ENCODE results near the gene KLHDC1. TPM values are rescaled to one million over a fixed set of nuclear protein-coding genes. Genes with fewer than 3 reads are reported as not detected.

Gene KLHDC1
- polyA plus RNA-seq, 1 of the 3 experiments (the other 2 are of a cell fraction), result 0.31 TPM

GRCh38 chr14:49653508-49653907 is 39.4 kb upstream of the KLHDC1 start:
- no peak overlapping the region for H3K4me3 ChIP-seq (ENCODE audit: low read depth in 2 of 2, low read length in 1 of 2)
- ChIA-PET POLR2A (no interaction called here), CTCF (no interaction called here)
- H3K9me2 ChIP-seq, result no peaks in the 10 kb centered on the region
- H3K4me1 ChIP-seq (ENCODE audit: control insufficient read depth in 1 of 2, insufficient read depth in 2 of 2, low read depth in 1 of 2, low read length in 1 of 2), result no peaks in the 10 kb centered on the region
- no peak overlapping the region for H3K27ac ChIP-seq (ENCODE audit: low read depth in 2 of 2, low read length in 1 of 2)
- no peak overlapping the region for H2AFZ ChIP-seq (ENCODE audit: low read depth)
- H3F3A ChIP-seq (replicated peaks; ENCODE audit: insufficient read depth), result peaks cover 4% of the 10 kb centered on the region
- no peak for TF ChIP-seq FOSL2 (IDR thresholded peaks at IDR 0.05; ENCODE audit: borderline replicate concordance, low read depth)
- TF ChIP-seq TEAD4 (IDR thresholded peaks at IDR 0.05; ENCODE audit: borderline replicate concordance, insufficient read depth), result no peak
- no peak for TF ChIP-seq FOXM1 (IDR thresholded peaks at IDR 0.05; ENCODE audit: low read depth)
- no peak for TF ChIP-seq USF2 (IDR thresholded peaks at IDR 0.05; ENCODE audit: borderline replicate concordance, low read depth, low read length)
- TF ChIP-seq, protein P1, sequence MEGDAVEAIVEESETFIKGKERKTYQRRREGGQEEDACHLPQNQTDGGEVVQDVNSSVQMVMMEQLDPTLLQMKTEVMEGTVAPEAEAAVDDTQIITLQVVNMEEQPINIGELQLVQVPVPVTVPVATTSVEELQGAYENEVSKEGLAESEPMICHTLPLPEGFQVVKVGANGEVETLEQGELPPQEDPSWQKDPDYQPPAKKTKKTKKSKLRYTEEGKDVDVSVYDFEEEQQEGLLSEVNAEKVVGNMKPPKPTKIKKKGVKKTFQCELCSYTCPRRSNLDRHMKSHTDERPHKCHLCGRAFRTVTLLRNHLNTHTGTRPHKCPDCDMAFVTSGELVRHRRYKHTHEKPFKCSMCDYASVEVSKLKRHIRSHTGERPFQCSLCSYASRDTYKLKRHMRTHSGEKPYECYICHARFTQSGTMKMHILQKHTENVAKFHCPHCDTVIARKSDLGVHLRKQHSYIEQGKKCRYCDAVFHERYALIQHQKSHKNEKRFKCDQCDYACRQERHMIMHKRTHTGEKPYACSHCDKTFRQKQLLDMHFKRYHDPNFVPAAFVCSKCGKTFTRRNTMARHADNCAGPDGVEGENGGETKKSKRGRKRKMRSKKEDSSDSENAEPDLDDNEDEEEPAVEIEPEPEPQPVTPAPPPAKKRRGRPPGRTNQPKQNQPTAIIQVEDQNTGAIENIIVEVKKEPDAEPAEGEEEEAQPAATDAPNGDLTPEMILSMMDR (IDR thresholded peaks at IDR 0.05), result no peak
- TF ChIP-seq, protein P2, sequence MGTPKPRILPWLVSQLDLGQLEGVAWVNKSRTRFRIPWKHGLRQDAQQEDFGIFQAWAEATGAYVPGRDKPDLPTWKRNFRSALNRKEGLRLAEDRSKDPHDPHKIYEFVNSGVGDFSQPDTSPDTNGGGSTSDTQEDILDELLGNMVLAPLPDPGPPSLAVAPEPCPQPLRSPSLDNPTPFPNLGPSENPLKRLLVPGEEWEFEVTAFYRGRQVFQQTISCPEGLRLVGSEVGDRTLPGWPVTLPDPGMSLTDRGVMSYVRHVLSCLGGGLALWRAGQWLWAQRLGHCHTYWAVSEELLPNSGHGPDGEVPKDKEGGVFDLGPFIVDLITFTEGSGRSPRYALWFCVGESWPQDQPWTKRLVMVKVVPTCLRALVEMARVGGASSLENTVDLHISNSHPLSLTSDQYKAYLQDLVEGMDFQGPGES (IDR thresholded peaks at IDR 0.05; ENCODE audit: low read depth, low read length), result no peak
- no peak for TF ChIP-seq TAF1 (IDR thresholded peaks at IDR 0.05; ENCODE audit: borderline replicate concordance, low read depth, low read length)
- TF ChIP-seq CHD2 (IDR thresholded peaks at IDR 0.05; ENCODE audit: low read length, partially characterized antibody), result no peak
- TF ChIP-seq GABPA (IDR thresholded peaks at IDR 0.05; ENCODE audit: low read depth), result no peak
- no peak for TF ChIP-seq PBX3 (IDR thresholded peaks at IDR 0.05)
- TF ChIP-seq RFX5 (IDR thresholded peaks at IDR 0.05; ENCODE audit: low read length), result no peak
- TF ChIP-seq RCOR1 (IDR thresholded peaks at IDR 0.05; ENCODE audit: low read length), result no peak
- TF ChIP-seq YY1 (IDR thresholded peaks at IDR 0.05; ENCODE audit: low read depth), result no peak
- no peak for TF ChIP-seq RXRA (IDR thresholded peaks at IDR 0.05; ENCODE audit: borderline replicate concordance, low read depth)
- TF ChIP-seq, protein P3, sequence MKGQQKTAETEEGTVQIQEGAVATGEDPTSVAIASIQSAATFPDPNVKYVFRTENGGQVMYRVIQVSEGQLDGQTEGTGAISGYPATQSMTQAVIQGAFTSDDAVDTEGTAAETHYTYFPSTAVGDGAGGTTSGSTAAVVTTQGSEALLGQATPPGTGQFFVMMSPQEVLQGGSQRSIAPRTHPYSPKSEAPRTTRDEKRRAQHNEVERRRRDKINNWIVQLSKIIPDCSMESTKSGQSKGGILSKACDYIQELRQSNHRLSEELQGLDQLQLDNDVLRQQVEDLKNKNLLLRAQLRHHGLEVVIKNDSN (IDR thresholded peaks at IDR 0.05; ENCODE audit: borderline replicate concordance, low read depth), result no peak
- TF ChIP-seq SIN3A (IDR thresholded peaks at IDR 0.05; ENCODE audit: borderline replicate concordance, low read depth, low read length), result no peak
- TF ChIP-seq EP300 (IDR thresholded peaks at IDR 0.05; ENCODE audit: borderline replicate concordance in 1 of 2, low read depth in 1 of 2, low read length in 1 of 2), result no peak
- TF ChIP-seq FOXJ3 (CRISPR knock-in tag; IDR thresholded peaks at IDR 0.05), result no peak
- TF ChIP-seq MXI1 (IDR thresholded peaks at IDR 0.05; ENCODE audit: low read depth, low read length), result no peak
- TF ChIP-seq EZH2phosphoT487 (IDR thresholded peaks at IDR 0.05; ENCODE audit: borderline replicate concordance, low read depth), result no peak
- H3K9me3 ChIP-seq, result no peaks in the 10 kb centered on the region
- H3K36me3 ChIP-seq (replicated peaks in 1 of 2; ENCODE audit: control insufficient read depth in 1 of 2, insufficient read depth in 2 of 2, low read length in 1 of 2), result peaks cover 10 to 14% of the 10 kb centered on the region in 2 experiments
- DNase-seq, result no peak
- no peaks in the 10 kb centered on the region for H4K20me1 ChIP-seq (ENCODE audit: insufficient read depth)
- H3K9ac ChIP-seq, result no peak overlapping the region
- H3K79me2 ChIP-seq (ENCODE audit: insufficient read depth), result peaks cover 9% of the 10 kb centered on the region; the same call in 1 of the 2 replicates
- 95% methylated on average over 6 of the region's 6 CpGs for WGBS (ENCODE audit: low lambda C conversion rate)
- no peak overlapping the region for H3K4me2 ChIP-seq
- no peaks in the 10 kb centered on the region for H3K27me3 ChIP-seq (ENCODE audit: insufficient read depth)

Data from SK-N-SH (cell line).